ENCODE results near the gene TEAD2. TPM values are rescaled to one million over a fixed set of nuclear protein-coding genes. Genes with fewer than 3 reads are reported as not detected.

Gene TEAD2
- total RNA-seq, 2 experiments from 2014 or later = not detected

DNA sequence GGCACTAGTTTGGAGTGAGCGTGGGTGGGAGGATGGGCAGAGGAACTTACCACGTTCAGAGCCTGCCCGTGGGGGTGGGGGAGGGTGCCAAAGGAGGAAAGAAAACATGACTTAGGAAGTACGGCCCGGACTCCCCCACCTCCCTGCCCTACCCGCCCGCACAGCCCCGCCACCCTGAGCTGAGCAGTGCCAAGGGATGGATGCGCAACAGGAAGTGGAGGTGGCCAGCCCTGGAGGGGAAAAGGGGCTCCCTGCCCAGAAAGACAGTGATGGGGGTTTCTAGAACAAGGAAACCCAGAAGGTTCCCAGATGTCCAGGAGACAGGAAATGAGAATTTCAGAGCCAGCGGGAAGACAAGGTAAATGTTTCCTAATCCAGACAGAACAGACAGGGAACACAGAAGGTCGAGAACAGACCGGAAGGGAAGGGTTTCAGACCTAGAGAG, 6.3 kb downstream of the TEAD2 start:
- Mint-ChIP-seq H3K36me3 (no peaks in the 10 kb centered on the region), H3K27me3 (peaks cover 22% of the 10 kb centered on the region), H3K27ac (no peak overlapping the region), H3K9me3 (ENCODE audit: low read depth) (no peaks in the 10 kb centered on the region), H3K4me3 (no peak overlapping the region), H3K4me1 (peaks cover 2% of the 10 kb centered on the region)
- DNase-seq = no peak
- ATAC-seq = no peak
- CTCF ChIA-PET = no interaction called here

DNA sequence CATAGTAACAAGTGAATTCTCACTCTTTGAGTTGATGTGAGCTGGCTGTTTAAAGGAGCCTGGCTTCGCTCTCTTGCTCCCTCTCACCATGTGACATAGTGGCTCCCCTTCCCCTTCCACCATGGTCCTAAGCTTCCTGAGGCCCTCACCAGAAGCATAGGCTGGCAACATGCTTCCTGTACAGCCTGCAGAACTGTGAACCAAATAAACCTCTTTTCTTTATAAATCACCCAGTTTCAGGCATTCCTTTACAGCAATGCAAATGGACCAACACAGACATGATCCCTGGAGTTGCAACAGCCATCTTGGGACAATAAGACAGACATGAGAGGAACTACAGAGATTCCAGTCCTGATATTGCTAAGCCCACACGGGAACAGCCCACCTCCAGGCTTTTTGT, 12.6 kb downstream of the TEAD2 start:
- Mint-ChIP-seq H3K4me1 (peaks cover 6% of the 10 kb centered on the region), H3K27ac (no peak overlapping the region), H3K36me3 (no peaks in the 10 kb centered on the region), H3K27me3 (no peaks in the 10 kb centered on the region), H3K4me3 (no peak overlapping the region), H3K9me3 (ENCODE audit: low read depth) (peaks cover 3% of the 10 kb centered on the region)
- CTCF ChIA-PET = interaction anchor here (1.5 kb wide), 1 partner anchor 20 kb away, joined by 5 read pairs; no protein-coding TSS in a partner anchor
- ATAC-seq (no peak), DNase-seq (no peak)

DNA sequence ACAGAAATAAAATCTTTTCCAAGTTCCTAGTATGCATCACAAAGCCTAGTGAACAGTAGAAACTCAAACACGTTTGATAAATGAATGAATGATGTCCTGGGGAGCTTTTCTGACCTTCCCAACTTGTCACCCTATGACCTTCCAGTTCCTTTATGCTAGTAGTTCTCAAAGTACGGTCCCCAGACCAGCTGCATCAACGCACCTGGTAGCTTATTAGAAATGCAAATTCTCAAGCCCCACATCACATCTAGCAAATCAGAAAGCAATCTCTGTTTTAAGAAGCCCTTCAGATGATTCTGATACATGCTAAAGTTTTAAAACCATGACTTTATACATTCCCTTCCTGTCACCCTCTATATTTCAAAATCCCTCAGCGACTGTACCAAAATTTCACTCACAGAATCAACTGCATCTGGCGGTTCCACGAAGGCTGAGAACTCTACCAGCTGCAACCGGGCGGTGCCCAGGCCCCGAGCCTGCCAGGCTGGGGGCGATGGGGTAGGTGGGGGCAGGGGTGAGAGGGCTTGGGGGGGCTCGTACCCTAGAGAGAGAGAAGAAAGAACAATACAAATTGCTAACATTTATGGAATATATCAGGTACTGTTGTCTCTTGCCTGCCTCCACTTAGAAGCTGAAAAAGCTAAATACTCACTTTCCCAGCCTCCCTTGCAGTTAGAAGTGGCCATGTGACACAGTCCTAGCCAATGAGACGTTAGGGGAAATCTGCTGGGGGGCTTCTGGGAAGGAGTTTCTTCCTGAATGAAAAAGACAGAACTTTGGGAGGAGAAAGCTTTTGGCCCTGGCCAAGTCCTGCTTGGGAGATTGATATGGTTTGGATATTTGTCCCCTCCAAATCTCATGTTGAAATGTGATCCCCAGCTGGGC, 13.7 kb downstream of the TEAD2 start:
- H3K27me3 Mint-ChIP-seq = no peaks in the 10 kb centered on the region
- CTCF ChIA-PET = interaction anchor here (1.5 to 1.9 kb wide), 3 partner anchors 10 to 21 kb away, joined by 3 to 5 read pairs (median 4); no protein-coding TSS in a partner anchor
- H3K9me3 Mint-ChIP-seq (ENCODE audit: low read depth) = peaks cover 3% of the 10 kb centered on the region
- no peak overlapping the region for H3K27ac Mint-ChIP-seq
- H3K4me1 Mint-ChIP-seq = peaks cover 7% of the 10 kb centered on the region
- ATAC-seq (no peak), DNase-seq (no peak)
- no peaks in the 10 kb centered on the region for H3K36me3 Mint-ChIP-seq
- H3K4me3 Mint-ChIP-seq = no peak overlapping the region

DNA sequence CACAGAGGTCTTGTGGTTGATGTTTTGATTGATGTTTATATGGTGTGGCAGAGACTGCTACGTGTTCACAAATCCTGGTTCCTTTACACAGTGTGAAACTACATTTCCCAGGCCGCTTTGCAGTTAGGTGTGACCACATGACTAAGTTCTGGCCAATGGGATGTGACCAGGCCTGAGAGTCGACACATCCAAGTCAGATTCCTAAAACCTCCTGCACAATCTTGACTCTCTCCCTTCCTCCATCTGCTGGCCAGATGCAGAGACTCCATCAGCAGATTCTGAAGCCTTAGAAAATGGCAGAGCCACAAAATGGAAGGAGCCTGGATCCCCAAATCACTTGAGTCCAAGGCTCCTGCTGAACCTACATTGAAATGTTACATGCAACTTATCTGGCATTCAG, 14.4 kb downstream of the TEAD2 start:
- no peak for DNase-seq
- Mint-ChIP-seq H3K36me3 (no peaks in the 10 kb centered on the region), H3K4me1 (peaks cover 7% of the 10 kb centered on the region), H3K9me3 (ENCODE audit: low read depth) (peaks cover 3% of the 10 kb centered on the region), H3K27me3 (no peaks in the 10 kb centered on the region), H3K4me3 (no peak overlapping the region), H3K27ac (peak overlapping the region; percentile 24)
- CTCF ChIA-PET = interaction anchor here (1.5 to 1.9 kb wide), 3 partner anchors 11 to 20 kb away, joined by 3 to 5 read pairs (median 4); no protein-coding TSS in a partner anchor
- ATAC-seq = peak; percentile 49

DNA sequence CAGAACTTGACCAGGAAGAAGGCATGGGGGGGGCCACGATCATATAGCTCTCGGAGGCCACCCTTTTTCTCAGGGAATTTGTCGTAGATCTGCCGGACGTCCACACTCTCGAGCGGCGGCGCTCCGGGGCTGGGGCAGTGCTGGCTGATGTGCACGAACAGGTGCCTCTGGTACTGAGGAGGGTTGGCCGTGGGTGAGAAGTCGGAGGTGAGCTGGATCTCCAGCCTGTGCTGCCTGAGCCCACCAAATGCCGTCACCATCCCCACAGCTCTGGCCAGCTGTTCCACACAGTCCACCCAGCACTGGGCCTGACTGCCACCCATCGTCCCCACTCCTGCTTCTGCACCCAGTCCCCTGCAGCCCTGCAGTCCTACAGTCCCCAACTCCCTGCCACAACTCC, 15.0 kb downstream of the TEAD2 start:
- H3K36me3 Mint-ChIP-seq = no peaks in the 10 kb centered on the region
- H3K27ac Mint-ChIP-seq = no peak overlapping the region
- no peak overlapping the region for H3K4me3 Mint-ChIP-seq
- ATAC-seq (no peak), DNase-seq (no peak)
- H3K9me3 Mint-ChIP-seq (ENCODE audit: low read depth) = peaks cover 3% of the 10 kb centered on the region
- peaks cover 7% of the 10 kb centered on the region for H3K4me1 Mint-ChIP-seq
- no peaks in the 10 kb centered on the region for H3K27me3 Mint-ChIP-seq
- CTCF ChIA-PET = interaction anchor here (1.6 to 1.9 kb wide), 2 partner anchors 11 to 19 kb away, joined by 3 to 4 read pairs; no protein-coding TSS in a partner anchor

DNA sequence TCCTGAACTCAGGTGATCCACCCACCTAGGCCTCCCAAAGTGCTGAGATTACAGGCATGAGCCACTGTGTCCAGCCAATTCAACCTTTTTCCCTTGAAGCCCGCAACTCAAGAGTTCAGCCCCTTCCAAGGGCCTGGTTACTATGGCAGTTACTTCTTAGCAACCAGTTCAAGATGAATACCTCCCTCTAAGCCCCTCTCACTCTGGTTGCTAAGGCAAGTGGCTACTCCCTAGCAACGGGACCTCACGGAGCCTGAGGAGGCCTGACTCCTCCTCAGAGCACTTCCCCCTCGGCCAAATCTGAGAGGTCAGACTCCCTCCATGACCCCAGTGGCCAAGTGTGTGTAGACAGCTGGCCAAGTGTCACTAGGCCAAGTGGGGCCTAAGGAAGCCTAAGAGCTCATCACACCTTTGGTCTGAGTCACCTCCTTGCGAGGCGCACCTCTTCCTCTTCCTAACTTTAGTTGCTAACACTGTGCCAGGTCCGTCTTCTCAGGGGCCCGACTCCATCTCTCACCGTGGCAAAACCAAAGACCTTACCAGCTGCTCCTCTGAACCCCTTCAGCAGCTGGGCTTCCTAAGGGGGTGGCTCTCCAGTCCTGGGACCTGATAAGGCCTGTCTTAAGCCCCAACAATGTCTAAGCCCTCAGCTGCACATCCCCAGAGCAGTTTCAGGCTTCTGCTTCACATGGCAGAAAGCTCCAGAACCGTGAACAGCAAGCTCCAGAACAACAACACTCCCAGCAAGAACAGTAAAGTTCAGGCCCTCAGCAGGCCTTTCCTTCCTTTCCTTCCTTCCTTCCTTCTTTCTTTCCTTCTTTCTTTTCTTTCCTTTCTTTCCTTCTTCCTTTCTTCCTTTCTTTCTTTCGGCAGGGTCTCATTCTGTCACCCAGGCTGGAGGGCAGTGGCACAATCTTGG, 17.5 kb downstream of the TEAD2 start:
- peaks cover 15% of the 10 kb centered on the region for H3K4me1 Mint-ChIP-seq
- CTCF ChIA-PET = interaction anchor here (1.1 to 1.2 kb wide), 3 partner anchors 43 to 75 kb away, joined by 3 read pairs; no protein-coding TSS in a partner anchor
- no peaks in the 10 kb centered on the region for H3K27me3 Mint-ChIP-seq
- no peak for ATAC-seq
- no peak overlapping the region for H3K4me3 Mint-ChIP-seq
- H3K36me3 Mint-ChIP-seq = peaks cover 7% of the 10 kb centered on the region
- no peak for DNase-seq
- H3K27ac Mint-ChIP-seq = peak overlapping the region; percentile 50
- peaks cover 3% of the 10 kb centered on the region for H3K9me3 Mint-ChIP-seq (ENCODE audit: low read depth)

DNA sequence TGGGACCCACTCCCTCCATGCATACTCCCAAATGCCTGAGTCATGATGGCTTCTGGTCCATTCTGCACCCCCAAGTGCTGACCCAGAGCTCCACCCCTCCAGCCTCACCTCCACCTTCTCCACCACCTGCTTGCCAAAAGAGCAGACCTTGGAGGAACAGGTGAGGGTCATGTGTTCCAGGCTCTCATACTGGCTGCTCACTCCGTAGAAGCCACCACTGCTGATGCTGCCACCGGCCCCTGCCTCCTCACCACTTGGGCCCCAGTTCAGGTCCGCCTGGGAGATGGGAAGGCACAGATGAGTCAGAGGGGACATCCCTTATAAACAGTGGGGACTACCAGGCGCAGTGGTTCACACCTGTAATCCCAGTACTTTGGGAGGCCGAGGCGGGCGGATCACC, 19.1 kb downstream of the TEAD2 start:
- Mint-ChIP-seq H3K36me3 (peaks cover 19% of the 10 kb centered on the region), H3K9me3 (ENCODE audit: low read depth) (no peaks in the 10 kb centered on the region), H3K27me3 (no peaks in the 10 kb centered on the region), H3K4me3 (no peak overlapping the region), H3K27ac (no peak overlapping the region), H3K4me1 (peaks cover 26% of the 10 kb centered on the region)
- no peak for DNase-seq
- no peak for ATAC-seq
- CTCF ChIA-PET = interaction anchor here (0.8 kb wide), 1 partner anchor 11 kb away, joined by 3 read pairs; no protein-coding TSS in a partner anchor

DNA sequence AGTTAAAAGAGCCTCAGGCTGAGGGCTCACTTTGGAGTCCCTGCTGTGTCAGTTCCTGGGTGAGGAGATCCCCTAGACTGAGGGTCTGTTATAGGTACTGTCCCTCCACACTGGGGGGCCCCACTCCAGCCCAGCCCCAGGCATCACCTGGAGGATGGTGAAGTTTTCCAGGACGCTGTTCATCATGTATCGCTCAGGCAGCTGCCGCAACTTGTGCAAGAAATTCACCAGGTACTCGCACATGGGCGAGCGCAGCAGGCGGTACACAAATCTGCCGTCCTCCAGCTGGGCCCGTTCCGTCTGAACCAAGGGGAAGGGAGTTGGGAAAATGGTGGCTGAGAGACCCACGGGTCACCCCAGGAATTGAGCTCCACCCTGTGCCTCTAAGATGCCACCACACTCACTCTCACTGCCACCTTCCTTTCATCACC, 19.9 kb downstream of the TEAD2 start:
- no peak for ATAC-seq
- Mint-ChIP-seq H3K27ac (no peak overlapping the region), H3K4me1 (peaks cover 30% of the 10 kb centered on the region), H3K4me3 (no peak overlapping the region), H3K9me3 (ENCODE audit: low read depth) (no peaks in the 10 kb centered on the region), H3K36me3 (peaks cover 25% of the 10 kb centered on the region), H3K27me3 (no peaks in the 10 kb centered on the region)
- CTCF ChIA-PET = interaction anchor here (0.8 to 1.0 kb wide), 2 partner anchors 10 to 49 kb away, joined by 3 read pairs; no protein-coding TSS in a partner anchor
- no peak for DNase-seq

DNA sequence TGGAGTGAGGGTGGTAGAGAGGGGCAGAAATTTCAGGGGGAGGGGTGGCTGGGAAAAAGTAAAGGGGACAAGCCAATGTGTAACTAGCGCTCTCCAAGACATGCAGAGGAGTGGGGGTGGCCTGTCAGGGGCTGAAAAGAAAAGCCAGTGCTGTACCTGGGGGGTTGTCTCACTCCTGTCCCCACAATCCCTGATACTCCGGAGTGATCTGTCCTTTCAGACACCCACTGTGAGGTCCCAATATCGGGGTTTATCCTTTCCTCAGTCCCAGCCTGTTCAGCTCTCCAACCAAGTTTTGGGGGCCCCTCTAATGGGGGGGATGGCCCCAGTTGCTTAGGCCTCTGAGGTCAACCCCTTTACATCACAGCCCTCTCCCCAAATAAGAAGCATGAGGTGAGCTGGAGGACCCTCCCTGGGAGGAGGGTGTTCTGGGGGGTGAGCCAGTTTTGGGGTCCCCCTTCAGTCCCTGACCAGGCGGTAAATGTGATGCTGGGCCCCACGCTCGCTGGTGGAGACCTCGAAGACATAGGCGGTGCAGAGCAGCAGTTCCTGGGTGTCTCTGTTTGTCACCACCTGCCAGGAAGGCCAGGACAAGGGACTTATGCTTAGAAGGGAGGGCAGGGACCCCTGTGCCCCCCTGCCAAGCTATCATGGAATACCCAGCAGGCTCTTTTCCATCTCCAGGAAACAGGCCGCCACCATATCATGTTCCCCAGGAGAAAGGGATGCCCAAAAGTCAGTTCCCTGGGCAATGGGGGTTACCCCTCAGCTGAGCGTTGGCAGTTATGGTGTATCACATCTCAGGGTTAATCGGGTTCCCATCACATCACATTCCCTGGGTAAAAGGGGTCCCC, 21.1 kb downstream of the TEAD2 start:
- DNase-seq = no peak
- Mint-ChIP-seq H3K27ac (no peak overlapping the region), H3K9me3 (ENCODE audit: low read depth) (no peaks in the 10 kb centered on the region), H3K4me1 (peaks cover 41% of the 10 kb centered on the region), H3K27me3 (no peaks in the 10 kb centered on the region), H3K36me3 (peaks cover 27% of the 10 kb centered on the region), H3K4me3 (no peak overlapping the region)
- CTCF ChIA-PET = interaction anchor here (0.5 to 1.4 kb wide), 3 partner anchors 13 to 50 kb away, joined by 3 to 5 read pairs (median 3); no protein-coding TSS in a partner anchor
- ATAC-seq = no peak

DNA sequence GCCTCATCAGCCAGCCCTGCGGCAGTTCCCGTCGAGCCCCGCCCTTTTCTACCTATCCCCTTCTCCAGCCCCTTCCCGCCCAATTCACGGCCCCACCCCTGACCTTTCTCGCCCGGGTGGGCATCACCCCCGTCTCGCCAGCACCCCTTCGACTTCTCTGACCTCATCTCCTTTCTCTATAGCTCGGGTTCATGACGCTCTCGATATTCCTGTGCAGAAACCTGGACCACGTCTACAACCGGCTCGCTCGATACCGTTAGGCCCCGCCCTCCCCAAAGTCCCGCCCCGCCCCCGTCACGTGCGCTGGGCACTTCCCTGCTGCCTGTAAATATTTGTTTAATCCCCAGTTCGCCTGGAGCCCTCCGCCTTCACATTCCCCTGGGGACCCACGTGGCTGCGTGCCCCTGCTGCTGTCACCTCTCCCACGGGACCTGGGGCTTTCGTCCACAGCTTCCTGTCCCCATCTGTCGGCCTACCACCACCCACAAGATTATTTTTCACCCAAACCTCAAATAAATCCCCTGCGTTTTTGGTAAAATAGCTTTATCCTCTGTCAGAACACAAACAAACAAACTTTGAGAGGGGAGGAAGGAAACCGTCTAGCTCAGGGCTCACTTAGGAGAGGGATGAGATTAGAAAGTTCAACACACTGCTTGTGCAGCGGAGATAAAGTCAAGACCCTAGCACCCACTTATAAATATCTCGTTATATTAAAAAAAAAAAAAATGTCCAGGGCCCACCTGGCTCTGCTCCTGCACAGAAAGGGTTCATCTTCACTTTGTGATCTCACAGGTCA, 21.9 kb downstream of the TEAD2 start:
- ATAC-seq = no peak
- no peak overlapping the region for H3K4me3 Mint-ChIP-seq

DNA sequence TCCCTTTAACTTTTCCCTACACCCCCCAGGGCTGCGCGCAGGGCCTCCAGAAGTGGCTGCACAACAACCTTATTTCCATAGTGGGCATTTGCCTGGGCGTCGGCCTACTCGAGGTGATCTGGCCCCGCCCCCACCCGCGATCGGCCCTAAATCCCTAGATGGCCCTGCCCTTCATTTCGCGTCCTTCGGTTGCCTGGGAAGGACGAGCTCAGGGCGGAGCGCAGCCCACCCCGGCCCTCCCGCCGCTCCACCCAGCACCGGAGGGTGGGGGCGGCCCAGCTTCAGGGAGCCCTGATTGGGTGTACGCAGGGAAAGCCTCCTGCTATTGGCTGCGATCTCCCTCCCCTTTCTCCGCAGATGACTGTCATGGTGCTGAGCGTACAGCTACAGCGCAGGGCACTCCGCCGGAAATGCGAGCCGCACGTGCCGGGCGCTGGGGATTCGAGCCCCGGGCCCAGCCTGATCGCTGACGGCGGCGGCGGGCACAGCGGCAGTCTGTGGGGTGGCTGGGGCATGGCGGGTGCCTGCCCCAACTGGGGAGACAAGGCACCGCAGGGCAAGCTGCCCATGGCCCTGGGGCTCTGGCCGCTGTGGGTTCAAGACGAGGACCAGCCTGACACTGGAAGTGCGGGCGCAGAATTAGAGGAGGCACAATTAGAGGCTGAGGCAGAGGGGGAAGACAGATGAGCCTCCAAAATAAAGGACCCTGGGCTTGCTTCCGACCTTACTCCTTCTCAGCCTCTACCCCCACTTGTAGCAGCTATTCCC, 22.7 kb downstream of the TEAD2 start:
- CTCF ChIA-PET = no interaction called here
- Mint-ChIP-seq H3K36me3 (peaks cover 29% of the 10 kb centered on the region), H3K4me3 (no peak overlapping the region), H3K4me1 (peaks cover 46% of the 10 kb centered on the region), H3K27ac (peak overlapping the region; percentile 28), H3K9me3 (ENCODE audit: low read depth) (no peaks in the 10 kb centered on the region), H3K27me3 (no peaks in the 10 kb centered on the region)
- no peak for ATAC-seq
- DNase-seq = no peak

More for the DNA sequence above, 21.9 kb downstream of the TEAD2 start:
- Mint-ChIP-seq H3K27me3 (no peaks in the 10 kb centered on the region), H3K36me3 (peaks cover 29% of the 10 kb centered on the region), H3K4me1 (peaks cover 46% of the 10 kb centered on the region), H3K9me3 (ENCODE audit: low read depth) (no peaks in the 10 kb centered on the region), H3K27ac (peak overlapping the region; percentile 50)
- DNase-seq = no peak
- CTCF ChIA-PET = interaction anchor here (1.4 kb wide), 1 partner anchor 12 kb away, joined by 5 read pairs; no protein-coding TSS in a partner anchor
